Dedifferentiated amniotic fluid mesenchymal stem cell (primary cell): ENCODE results near the gene GXYLT2.

Experiments used
- DNase-seq: peaks from one replicate; pipeline ENCODE4 v3.0.0-alpha.2; 2016; ENCODE audit errors: extremely low spot score

Gene GXYLT2

DNA sequence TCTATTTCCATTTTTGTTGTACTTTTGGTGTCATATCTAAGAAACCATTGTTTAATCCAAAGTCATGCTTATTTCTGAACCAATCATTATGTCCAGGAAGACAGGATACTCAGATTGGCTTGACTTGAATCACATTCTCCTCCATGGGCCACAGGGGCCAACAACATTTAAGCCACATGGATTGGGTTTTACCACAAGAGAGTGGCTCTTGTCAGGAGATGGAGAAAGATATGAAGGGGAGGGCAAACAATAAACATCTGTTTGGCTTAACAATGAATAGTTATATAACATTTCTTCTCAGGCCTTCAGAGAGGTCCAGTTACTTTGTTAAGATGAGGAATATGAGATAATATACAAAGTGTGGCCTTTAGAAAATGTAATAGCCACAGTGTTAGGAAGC is 44.6 kb downstream of the GXYLT2 start:
- no peak for DNase-seq

DNA sequence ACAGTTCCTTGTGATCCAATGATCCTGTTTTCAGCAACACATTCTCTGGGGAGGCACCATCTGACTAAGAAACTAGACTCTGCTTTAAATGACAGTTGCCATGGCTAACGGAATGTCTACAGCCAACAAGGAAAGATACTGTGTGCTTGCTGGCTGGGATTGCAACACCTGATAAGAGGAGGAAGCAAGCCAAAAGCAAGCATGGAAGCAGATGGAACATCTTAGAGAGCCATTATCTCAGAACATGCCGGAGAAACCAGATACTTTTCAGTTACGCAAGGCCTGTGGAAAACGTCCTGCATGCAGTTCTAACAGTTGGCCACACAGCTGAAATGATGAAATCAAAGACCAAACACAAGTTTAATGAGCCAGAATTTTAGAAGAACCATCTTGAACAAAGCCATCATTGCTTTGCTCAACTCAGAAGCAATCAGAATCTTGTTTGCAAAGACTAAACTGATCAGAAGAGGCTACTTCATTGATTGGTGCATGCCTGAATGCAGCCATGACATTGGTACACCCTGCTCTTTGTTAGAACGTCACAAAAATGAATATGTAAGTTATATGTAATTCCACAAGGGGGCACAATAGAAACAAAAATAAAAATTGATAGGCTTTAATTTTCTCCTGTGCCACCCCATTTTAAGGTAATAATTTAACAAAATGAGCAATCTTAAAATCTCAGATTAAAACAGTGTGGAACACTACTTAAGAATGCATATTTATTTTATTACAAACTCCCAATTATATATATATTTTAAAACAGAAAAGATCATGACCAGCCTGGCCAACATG is 50.8 kb downstream of the GXYLT2 start:
- DNase-seq: peak; percentile 90

- no peak for DNase-seq
Observed at GRCh38 chr3:72941245-72941644, 53.4 kb downstream of the GXYLT2 start.

GRCh38 chr3:72942427-72942826 is 54.6 kb downstream of the GXYLT2 start:
- no peak for DNase-seq

DNA sequence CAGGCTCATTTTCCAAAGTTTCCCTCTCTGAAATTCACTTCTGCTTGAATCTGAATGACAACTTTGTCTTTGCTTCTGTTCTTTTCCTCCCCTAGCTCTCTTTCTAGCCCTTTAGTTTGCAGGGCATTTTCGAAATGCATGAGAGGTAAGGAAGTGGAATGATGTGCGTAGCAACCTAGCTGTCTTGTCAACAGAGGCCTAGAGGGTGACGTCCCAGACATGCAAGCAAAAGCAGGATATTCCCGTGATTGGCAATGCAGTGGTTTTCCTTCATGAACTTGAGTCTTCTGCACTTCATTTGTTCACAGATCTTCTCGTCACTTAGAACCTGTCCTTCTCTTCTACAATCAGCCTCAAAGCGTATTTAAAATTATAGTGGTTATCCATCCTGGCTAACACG is 56.9 kb downstream of the GXYLT2 start:
- DNase-seq: no peak

GRCh38 chr3:72947715-72948490 is 60.1 kb downstream of the GXYLT2 start:
- no peak for DNase-seq

DNA sequence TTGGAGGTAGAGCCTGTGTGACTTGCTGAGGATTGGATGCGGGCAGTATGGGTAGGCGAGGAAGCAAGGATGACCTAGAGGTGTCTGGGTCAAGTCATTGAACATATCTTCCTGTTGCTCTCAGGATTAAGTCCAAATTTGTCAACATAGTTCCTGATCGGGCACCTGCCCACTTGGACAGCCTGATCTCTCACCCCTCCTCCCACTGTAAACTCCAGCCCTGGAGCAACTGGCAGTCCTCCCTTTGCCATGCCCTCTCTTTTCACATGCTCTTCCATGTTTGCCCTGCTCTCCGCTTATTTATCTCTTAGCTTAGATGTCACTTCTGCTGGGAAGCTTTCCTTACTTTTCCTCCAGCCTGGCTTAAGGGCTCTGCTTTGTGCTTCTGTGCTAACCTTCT is 61.2 kb downstream of the GXYLT2 start:
- no peak for DNase-seq

- no peak for DNase-seq
Observed at GRCh38 chr3:72950372-72950771, 62.5 kb downstream of the GXYLT2 start.

DNA sequence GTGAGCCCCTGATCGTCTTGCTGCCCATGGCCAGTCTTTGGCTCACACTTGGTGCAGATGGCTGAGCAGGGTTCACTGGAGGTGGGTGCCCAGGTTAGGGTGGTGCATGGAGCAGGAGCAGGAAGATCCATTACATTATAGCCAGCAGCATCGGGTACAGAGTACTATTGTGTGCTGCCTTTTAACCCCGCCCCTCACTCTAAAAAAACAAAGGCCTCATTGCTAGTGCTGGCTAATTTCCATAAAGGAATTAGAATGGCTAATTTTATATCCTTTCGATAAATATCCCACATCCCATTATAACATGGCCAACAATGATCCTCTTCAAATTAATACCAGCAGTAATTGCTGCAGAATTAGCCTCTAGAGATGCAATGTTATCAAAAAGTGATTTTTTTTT is 63.0 kb downstream of the GXYLT2 start:
- no peak for DNase-seq

GRCh38 chr3:72951259-72951722 is 63.4 kb downstream of the GXYLT2 start:
- no peak for DNase-seq

DNA sequence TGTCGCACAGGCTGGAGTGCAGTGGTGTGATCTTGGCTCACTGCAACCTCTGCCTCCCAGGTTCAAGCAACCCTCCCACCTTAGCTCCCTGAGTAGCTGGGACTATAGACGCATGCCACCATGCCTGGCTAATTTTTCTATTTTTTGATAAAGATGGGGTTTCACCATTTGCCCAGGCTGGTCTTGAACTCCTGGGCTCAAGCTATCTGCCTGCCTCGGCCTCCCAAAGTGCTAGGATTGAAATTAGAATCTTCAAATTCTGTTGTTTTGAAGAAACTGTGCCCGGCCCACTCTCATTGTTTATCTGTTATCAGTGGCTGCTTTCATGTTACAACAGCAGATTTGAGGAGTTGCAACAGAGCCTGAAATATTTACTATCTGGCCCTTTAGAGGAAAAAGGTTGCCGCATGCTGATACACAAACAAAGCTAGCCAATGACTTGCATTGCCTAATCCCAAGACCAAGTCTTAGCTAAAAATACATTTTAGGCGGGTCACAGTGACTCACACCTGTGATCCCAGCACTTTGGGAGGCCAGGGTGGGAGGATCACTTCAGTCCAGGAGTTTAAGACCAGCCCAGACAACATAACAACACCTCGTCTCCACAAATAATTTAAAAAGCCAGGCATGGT is 65.6 kb downstream of the GXYLT2 start:
- DNase-seq: no peak

DNA sequence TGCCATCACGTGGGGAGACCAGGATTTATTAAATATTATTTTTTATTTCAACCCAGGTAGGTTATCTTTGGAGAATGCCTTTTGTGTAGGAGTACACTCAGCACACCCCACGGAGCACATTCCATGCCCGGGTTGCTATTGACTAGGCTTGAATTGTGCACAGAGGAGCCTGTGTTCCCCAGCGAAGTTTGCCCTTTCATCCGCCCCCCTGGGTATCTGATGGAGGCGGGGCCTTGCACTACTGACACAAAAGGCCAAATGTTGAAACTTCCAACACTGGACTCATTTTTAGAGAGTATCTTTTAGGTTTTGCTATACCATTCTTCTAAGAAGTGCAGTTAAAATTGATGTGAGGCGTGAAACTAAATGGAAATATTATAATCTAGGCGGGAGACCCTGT is 69.5 kb downstream of the GXYLT2 start:
- no peak for DNase-seq

GRCh38 chr3:72959336-72959735 is 71.5 kb downstream of the GXYLT2 start:
- no peak for DNase-seq

DNA sequence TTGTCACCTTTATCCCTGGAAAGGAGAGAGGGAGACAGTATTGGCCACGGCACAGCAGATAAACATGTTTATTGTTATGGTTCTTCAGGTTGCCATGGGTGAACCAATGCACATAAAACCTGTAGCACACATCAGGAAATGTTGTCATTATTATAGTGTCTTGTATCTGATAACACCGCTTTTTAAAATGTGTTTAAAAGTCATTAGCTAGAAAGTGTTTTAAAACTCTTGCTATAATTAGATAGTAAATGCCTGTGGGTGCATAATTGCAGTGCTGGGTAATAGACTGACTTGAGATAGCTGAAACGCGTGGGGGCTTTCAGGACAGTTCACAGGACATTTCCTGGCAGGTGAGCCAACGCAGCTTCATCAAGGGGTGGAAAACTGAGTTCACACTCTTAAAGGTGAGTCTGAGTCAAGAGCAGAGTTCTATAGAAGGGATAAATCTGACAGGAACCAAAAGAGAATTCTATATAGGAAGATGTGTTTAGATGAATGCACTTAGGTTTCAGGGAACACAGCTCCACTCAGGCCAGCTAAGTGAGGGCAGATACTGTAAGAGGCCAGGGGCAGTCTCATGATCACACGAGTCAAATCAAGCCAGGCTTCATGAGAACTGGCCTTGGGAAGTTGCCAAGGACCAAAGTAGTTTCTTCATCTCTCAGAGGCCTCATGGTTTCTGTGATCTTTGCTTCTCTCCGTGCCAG is 73.1 kb downstream of the GXYLT2 start:
- DNase-seq: peak; percentile 47

DNA sequence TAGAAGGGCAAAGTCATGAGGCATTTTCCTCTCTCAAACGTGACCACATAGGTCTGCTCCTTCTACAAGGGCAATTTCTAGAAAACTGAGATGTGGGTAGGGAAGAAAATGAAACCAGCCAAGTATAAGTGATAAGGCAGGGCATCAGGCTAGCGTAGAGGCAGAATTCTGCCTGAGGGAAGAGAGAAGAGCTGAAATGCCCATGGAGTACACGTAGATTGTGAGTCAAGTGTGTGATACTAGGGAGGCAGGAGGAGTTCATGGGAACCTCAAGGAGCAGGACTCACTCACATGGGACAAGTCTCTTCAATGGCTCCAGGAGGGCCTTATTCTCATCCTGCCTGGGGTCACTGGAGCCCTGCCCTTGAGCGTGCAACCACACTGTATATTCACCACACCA is 73.9 kb downstream of the GXYLT2 start:
- no peak for DNase-seq

DNA sequence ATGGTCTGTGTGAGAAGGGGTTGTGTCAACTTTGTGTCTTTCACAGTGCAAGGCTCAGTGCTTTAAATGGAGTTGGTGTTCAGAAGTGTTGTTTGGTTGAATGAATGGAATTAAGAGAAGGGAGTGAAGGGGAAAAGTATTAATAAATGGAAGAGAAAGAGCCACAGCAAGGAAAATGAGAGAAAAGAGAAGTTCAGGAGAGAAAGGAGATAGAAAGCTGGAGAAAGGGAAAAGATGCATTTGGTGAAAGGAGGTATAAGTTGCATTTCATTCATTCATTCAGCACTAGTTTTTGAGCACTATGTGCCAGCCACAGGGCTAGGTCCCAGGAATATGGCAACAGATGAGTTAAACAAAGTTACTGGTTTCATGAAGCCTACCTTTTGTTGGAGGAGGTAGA is 74.5 kb downstream of the GXYLT2 start:
- DNase-seq: no peak

DNA sequence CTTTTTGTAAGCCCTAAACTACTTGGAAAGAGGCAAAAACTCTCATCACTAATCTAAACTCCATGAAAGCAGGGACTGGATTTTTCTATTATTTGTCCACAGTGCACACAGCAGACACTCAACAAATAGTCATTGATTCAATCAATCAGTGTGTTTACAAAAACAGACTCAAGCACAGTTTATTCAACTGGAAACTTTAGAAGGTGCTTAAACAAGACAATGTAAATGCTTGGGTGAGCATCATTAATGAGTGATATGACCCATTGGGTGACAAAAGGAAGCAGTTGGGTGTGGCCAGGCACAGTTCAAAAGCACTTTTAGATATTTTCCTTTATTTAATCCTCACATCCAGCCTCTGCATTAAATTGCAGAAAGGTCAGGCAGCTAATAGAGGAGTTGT is 76.8 kb downstream of the GXYLT2 start:
- DNase-seq: no peak

GRCh38 chr3:72968266-72968664 is 80.4 kb downstream of the GXYLT2 start:
- no peak for DNase-seq

DNA sequence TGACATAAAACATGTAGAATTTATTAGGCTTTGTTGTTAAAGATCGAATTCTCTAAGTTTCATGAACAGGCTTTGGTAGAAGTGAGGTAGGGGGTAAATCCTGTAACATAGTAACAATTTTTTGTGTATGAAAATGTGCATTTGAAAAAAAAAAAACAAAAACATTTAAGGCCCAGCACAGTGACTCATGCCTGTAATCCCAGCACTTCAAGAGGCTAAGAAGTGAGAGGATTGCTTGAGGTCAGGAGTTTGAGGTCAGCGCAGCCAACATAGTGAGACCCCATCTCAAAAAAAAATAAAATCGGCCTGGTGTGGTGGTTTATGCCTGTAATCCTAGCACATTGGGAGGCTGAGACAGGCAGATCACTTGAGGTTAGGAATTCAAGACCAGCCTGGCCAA is 81.9 kb downstream of the GXYLT2 start:
- DNase-seq: no peak

DNA sequence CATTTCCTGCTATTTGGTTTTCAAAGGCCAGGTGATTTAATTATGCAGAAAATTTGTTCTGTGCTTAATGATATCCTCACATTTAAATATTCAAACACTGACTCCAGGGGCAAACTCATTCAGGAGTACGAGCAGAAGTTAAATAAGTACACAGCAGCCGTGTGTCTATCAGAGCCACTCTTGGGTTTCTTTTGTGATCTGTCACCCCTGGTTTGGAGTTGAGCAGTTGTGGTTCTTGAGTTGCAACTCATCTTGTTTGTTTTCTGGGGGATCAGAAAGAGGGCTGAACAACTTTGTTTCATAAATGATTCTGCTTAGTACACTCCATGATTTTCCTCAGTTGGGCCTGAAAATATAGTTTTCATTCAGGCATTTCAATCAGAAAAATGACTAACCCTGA is 83.1 kb downstream of the GXYLT2 start:
- no peak for DNase-seq

DNA sequence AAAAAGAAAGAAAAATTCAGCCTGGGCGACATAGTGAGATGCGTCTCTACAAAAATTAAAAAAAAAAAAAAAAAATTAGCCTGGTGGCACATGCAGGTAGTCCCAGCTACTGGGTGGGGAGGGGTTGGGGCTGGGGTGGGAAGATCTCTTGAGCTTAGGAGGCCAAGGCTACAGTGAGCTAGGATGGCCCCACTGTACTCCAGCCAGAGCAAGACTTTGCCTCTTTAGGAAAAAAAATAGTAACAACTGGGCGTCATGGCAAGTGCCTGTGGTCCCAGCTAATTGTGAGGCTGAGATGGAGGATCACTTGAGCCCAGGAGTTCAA is 84.8 kb downstream of the GXYLT2 start:
- no peak for DNase-seq

GRCh38 chr3:72973031-72973723 is 85.3 kb downstream of the GXYLT2 start:
- DNase-seq: no peak
